H1 (cell line): ENCODE results near the gene MAPK8IP2.

Experiments used
- CBX8 ChIP-seq: fragments of 300-800, 300-1000 bp; sonication (generic); IDR thresholded peaks from 2 replicates; pipeline ENCODE4 v1.7.1; 2016; ENCODE audit warnings: low read depth, low read length, borderline replicate concordance
- CREB1 ChIP-seq: IDR thresholded peaks from 2 replicates; pipeline ENCODE4 v1.6.1; 2012; ENCODE audit warnings: inconsistent platforms
- EP300 ChIP-seq, 2 experiments: IDR thresholded peaks; 1 replicate in 1 of 2; 2 replicates in 1 of 2; pipeline ENCODE4 v1.6.1; 2011 to 2012; ENCODE audit warnings: low read depth in 2 of 2, low read length in 2 of 2, mild to moderate bottlenecking in 2 of 2, borderline replicate concordance in 1 of 2, inconsistent platforms in 1 of 2, moderate library complexity in 1 of 2
- JUND ChIP-seq: IDR thresholded peaks from 2 replicates; pipeline ENCODE4 v1.6.1; 2011; ENCODE audit warnings: mild to moderate bottlenecking, improper control_type of control experiment, low read length
- NANOG ChIP-seq: IDR thresholded peaks from 2 replicates; pipeline ENCODE4 v1.6.1; 2011; ENCODE audit warnings: low read length, low read depth, mild to moderate bottlenecking, inconsistent platforms; ENCODE audit not compliant: insufficient read depth, poor library complexity, severe bottlenecking
- POLR2A ChIP-seq, 2 experiments: IDR thresholded peaks; 1 replicate in 1 of 2; 2 replicates in 1 of 2; pipeline ENCODE4 v1.6.1; 2011; ENCODE audit warnings: low read depth in 2 of 2, low read length in 2 of 2, mild to moderate bottlenecking in 2 of 2; ENCODE audit errors: control extremely low read depth in 1 of 2
- RXRA ChIP-seq: IDR thresholded peaks from 2 replicates; pipeline ENCODE4 v1.6.1; 2011; ENCODE audit warnings: low read depth, mild to moderate bottlenecking, low read length, moderate library complexity; ENCODE audit not compliant: insufficient read depth
- TF ChIP-seq, protein P1 (sequence below), 3 experiments: IDR thresholded peaks; 1 replicate in 2 of 3; 2 replicates in 1 of 3; pipeline versions ENCODE4 v1.5.1 to v1.6.1; 2011; ENCODE audit warnings: low read length in 3 of 3, mild to moderate bottlenecking in 3 of 3, inconsistent platforms in 2 of 3, low read depth in 1 of 3, moderate library complexity in 1 of 3; ENCODE audit not compliant: insufficient read depth in 1 of 3; ENCODE audit errors: control extremely low read depth in 1 of 3

DNA sequence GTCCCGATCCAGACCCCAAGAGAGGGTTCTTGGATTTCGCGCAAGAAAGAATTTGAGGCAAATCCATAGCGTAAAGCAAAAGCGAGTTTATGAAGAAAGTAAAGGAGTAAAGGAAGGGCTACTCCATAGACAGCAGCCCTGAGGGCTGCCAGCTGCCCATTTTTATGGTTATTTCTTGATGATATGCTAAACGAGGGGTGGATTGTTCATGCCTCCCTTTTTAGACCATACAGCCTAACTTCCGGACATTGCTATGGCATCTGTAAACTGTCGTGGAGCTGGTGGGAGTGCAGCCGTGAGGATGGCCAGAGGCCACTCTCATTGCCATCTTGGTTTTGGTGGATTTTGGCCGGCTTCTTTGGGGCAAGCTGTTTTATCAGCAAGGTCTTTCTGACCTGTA is 52.7 kb downstream of the MAPK8IP2 start:
- TF ChIP-seq, protein P1, sequence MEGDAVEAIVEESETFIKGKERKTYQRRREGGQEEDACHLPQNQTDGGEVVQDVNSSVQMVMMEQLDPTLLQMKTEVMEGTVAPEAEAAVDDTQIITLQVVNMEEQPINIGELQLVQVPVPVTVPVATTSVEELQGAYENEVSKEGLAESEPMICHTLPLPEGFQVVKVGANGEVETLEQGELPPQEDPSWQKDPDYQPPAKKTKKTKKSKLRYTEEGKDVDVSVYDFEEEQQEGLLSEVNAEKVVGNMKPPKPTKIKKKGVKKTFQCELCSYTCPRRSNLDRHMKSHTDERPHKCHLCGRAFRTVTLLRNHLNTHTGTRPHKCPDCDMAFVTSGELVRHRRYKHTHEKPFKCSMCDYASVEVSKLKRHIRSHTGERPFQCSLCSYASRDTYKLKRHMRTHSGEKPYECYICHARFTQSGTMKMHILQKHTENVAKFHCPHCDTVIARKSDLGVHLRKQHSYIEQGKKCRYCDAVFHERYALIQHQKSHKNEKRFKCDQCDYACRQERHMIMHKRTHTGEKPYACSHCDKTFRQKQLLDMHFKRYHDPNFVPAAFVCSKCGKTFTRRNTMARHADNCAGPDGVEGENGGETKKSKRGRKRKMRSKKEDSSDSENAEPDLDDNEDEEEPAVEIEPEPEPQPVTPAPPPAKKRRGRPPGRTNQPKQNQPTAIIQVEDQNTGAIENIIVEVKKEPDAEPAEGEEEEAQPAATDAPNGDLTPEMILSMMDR (IDR thresholded peaks at IDR 0.05; ENCODE audit: control extremely low read depth in 1 of 3, insufficient read depth in 1 of 3, low read depth in 1 of 3, low read length in 3 of 3) = no peak
- TF ChIP-seq CBX8 (no peak), CREB1 (no peak), POLR2A (IDR thresholded peaks at IDR 0.05; ENCODE audit: control extremely low read depth in 1 of 2, low read depth in 2 of 2, low read length in 2 of 2) (no peak), EP300 (IDR thresholded peaks at IDR 0.05; ENCODE audit: borderline replicate concordance in 1 of 2, low read depth in 2 of 2, low read length in 2 of 2) (no peak), RXRA (no peak), JUND (no peak), NANOG (no peak)
